Mesenchymal stem cell (in vitro differentiated cells and primary cell): ENCODE measurements around the gene YIPF2.

Source experiments
- DNase-seq: peaks from one replicate; pipeline ENCODE4 v3.0.0-alpha.2; 2013
- H2AFZ ChIP-seq: one replicate; pipeline ENCODE4 v1.6.1; 2013; ENCODE audit warnings: low read depth, mild to moderate bottlenecking, control low read depth, inconsistent platforms, low read length, moderate library complexity
- H2AK5ac ChIP-seq: 2 replicates; pipeline ENCODE4 v1.6.1; 2013; ENCODE audit warnings: low read length, moderate library complexity, mild to moderate bottlenecking, inconsistent platforms; ENCODE audit not compliant: severe bottlenecking
- H2BK120ac ChIP-seq: one replicate; pipeline ENCODE4 v1.6.1; 2013; ENCODE audit warnings: low read depth, mild to moderate bottlenecking, inconsistent platforms, low read length, moderate library complexity
- H2BK12ac ChIP-seq, 2 experiments: one replicate each; pipeline ENCODE4 v1.6.1; 2013; ENCODE audit warnings: inconsistent platforms in 2 of 2, low read length in 2 of 2, mild to moderate bottlenecking in 2 of 2, moderate library complexity in 2 of 2, control low read depth in 1 of 2
- H2BK15ac ChIP-seq: one replicate; pipeline ENCODE4 v1.6.1; 2013; ENCODE audit warnings: mild to moderate bottlenecking, low read depth, inconsistent platforms; ENCODE audit not compliant: poor library complexity, severe bottlenecking
- H2BK5ac ChIP-seq: 2 replicates; pipeline ENCODE4 v1.6.1; 2013; ENCODE audit warnings: low read depth, mild to moderate bottlenecking, low read length, control low read depth, inconsistent platforms; ENCODE audit not compliant: poor library complexity, severe bottlenecking
- H3K14ac ChIP-seq, 2 experiments: one replicate each; pipeline ENCODE4 v1.6.1; 2013; ENCODE audit warnings: inconsistent platforms in 2 of 2, low read length in 2 of 2, control low read depth in 1 of 2, mild to moderate bottlenecking in 1 of 2, moderate library complexity in 1 of 2
- H3K18ac ChIP-seq, 2 experiments: one replicate each; pipeline ENCODE4 v1.6.1; 2013; ENCODE audit warnings: inconsistent platforms in 2 of 2, low read length in 2 of 2, control low read depth in 1 of 2, low read depth in 1 of 2, mild to moderate bottlenecking in 1 of 2
- H3K23ac ChIP-seq, 2 experiments: one replicate each; pipeline ENCODE4 v1.6.1; 2013; ENCODE audit warnings: inconsistent platforms in 2 of 2, low read length in 2 of 2, mild to moderate bottlenecking in 2 of 2, moderate library complexity in 2 of 2, control low read depth in 1 of 2
- H3K27ac ChIP-seq: 2 replicates; pipeline ENCODE4 v1.5.1; 2013; ENCODE audit warnings: mild to moderate bottlenecking, moderate library complexity, low read length, control low read depth, inconsistent platforms; ENCODE audit not compliant: poor library complexity, severe bottlenecking
- H3K27me3 ChIP-seq, 2 experiments: 2 replicates each; pipeline versions ENCODE4 v1.6.1 to v1.7.0; 2013; ENCODE audit warnings: low read length in 2 of 2, mild to moderate bottlenecking in 2 of 2, moderate library complexity in 2 of 2, control low read depth in 1 of 2, inconsistent platforms in 1 of 2; ENCODE audit not compliant: control insufficient read depth in 1 of 2, insufficient read depth in 1 of 2
- H3K36me3 ChIP-seq, 2 experiments: 2 replicates each; pipeline versions ENCODE4 v1.6.1 to v1.7.0; 2013; ENCODE audit warnings: low read length in 2 of 2, control low read depth in 1 of 2, inconsistent platforms in 1 of 2, low read depth in 1 of 2, mild to moderate bottlenecking in 1 of 2; ENCODE audit not compliant: insufficient read depth in 2 of 2, control insufficient read depth in 1 of 2
- H3K4ac ChIP-seq, 2 experiments: one replicate each; pipeline ENCODE4 v1.6.1; 2013; ENCODE audit warnings: inconsistent platforms in 2 of 2, low read length in 2 of 2, mild to moderate bottlenecking in 2 of 2, moderate library complexity in 2 of 2, control low read depth in 1 of 2, low read depth in 1 of 2
- H3K4me1 ChIP-seq: 2 replicates; pipeline ENCODE4 v1.6.1; 2013; ENCODE audit warnings: low read depth, low read length, control low read depth; ENCODE audit not compliant: control insufficient read depth, insufficient read depth
- H3K4me2 ChIP-seq: 2 replicates; pipeline ENCODE4 v1.6.1; 2013; ENCODE audit warnings: low read length, mild to moderate bottlenecking, inconsistent platforms; ENCODE audit not compliant: poor library complexity, severe bottlenecking
- H3K4me3 ChIP-seq, 2 experiments: 2 replicates each; pipeline versions ENCODE4 v1.5.1 to v1.7.0; 2013; ENCODE audit warnings: low read length in 2 of 2, mild to moderate bottlenecking in 2 of 2, control low read depth in 1 of 2, low read depth in 1 of 2; ENCODE audit not compliant: insufficient read depth in 1 of 2
- H3K79me1 ChIP-seq: replicated peaks from 2 replicates; pipeline ENCODE4 v1.6.1; 2013; ENCODE audit warnings: mild to moderate bottlenecking, control low read depth, low read length, inconsistent platforms; ENCODE audit not compliant: poor library complexity, severe bottlenecking
- H3K9ac ChIP-seq: 2 replicates; pipeline ENCODE4 v1.7.0; 2013; ENCODE audit warnings: mild to moderate bottlenecking, low read length, moderate library complexity
- H3K9me3 ChIP-seq: 2 replicates; pipeline ENCODE4 v1.7.0; 2013; ENCODE audit warnings: mild to moderate bottlenecking, low read length; ENCODE audit not compliant: control insufficient read depth
- H4K8ac ChIP-seq: one replicate; pipeline ENCODE4 v1.6.1; 2013; ENCODE audit warnings: inconsistent platforms, mild to moderate bottlenecking, low read length, moderate library complexity
- H4K91ac ChIP-seq: one replicate; pipeline ENCODE4 v1.6.1; 2013; ENCODE audit warnings: mild to moderate bottlenecking, low read length, inconsistent platforms
- WGBS: methylation state at CpG from one replicate; pipeline ENCODE4 v1.1.7; 2013; ENCODE audit warnings: mixed read lengths; 5-methylcytosine and 5-hydroxymethylcytosine counted together

The YIPF2 gene

DNA sequence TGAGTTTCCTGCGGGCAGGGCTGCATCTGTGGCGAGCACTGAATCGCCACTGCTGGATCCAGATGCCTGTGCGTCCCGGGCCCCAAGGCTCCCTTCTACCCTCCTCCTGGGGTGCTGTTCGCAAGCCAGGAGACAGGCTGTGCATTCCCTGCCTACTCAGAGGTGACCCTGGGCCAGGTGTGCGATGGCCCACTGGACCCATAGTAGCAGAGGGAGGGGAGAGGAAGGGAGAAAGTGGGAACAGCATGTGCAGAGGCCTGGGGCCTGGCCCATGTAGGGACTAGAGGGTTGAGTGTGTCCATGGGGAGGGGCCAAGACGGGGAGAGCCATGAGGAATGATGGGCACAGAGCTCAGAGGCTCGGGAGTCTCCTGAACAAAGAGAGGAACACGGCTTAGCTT lies 29.8 kb downstream of the YIPF2 start:
- H2BK15ac ChIP-seq = no peak overlapping the region
- H3K14ac ChIP-seq = no peak overlapping the region
- no peak overlapping the region for H2AFZ ChIP-seq
- H3K27me3 ChIP-seq = no peaks in the 10 kb centered on the region
- H3K36me3 ChIP-seq = peaks cover 0 to 5% of the 10 kb centered on the region in 2 experiments
- H3K9ac ChIP-seq = no peak overlapping the region
- no peak overlapping the region for H3K23ac ChIP-seq
- no peak overlapping the region for H2BK5ac ChIP-seq
- no peak overlapping the region for H3K27ac ChIP-seq
- H4K91ac ChIP-seq = peak overlapping the region; percentile 52
- no peak overlapping the region for H3K4ac ChIP-seq
- H3K4me3 ChIP-seq = no peak overlapping the region
- H2BK120ac ChIP-seq = no peak overlapping the region
- no peak overlapping the region for H2AK5ac ChIP-seq
- H3K4me2 ChIP-seq = no peak overlapping the region
- peaks cover 37% of the 10 kb centered on the region for H3K79me1 ChIP-seq
- no peaks in the 10 kb centered on the region for H3K9me3 ChIP-seq
- peaks cover 31% of the 10 kb centered on the region for H3K4me1 ChIP-seq
- 89% methylated on average over 10 of the region's 10 CpGs for WGBS
- H3K18ac ChIP-seq = no peak overlapping the region
- no peak overlapping the region for H2BK12ac ChIP-seq
- H4K8ac ChIP-seq = no peak overlapping the region
- DNase-seq = no peak

DNA sequence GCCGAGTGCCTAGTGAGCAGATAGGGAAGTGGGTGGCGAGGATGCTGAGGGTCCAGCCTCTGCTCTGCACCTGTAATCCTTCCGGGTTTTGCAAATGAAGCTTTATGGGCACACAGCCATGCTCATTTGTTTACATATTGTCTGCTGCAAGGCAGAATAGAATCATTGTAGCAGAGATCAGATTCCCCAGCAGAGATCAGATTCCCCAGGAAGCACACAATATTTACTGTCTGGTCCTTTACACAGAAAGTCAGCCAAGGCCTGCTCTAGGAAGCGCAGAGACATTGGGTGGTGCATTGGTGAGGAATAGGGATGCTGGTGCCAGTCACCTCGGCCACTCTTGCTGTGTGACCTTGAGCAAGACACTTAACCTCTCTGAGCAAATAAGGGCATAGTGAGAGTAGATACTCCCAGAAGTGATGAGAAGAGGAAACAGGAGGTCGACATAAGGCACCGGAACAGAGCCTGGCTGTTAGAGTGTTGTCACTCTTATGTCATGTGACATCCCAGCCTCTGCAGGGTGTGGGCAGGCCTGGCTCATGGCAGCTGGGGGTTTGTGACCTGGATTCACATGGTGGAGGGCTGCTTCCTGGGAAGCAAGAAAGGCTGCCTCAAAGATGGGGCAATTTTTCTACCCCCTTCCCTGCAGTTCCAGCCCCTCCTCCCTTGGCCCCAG lies 31.4 kb downstream of the YIPF2 start:
- H3K4ac ChIP-seq = peak overlapping the region in 1 of 2 experiments; percentile 77
- no peak overlapping the region for H2AFZ ChIP-seq
- peak overlapping the region in 1 of 2 experiments; percentile 34 for H2BK12ac ChIP-seq
- H3K79me1 ChIP-seq = peaks cover 40% of the 10 kb centered on the region
- peak overlapping the region in 1 of 2 experiments; percentile 37 for H3K18ac ChIP-seq
- H2BK15ac ChIP-seq = no peak overlapping the region
- no peaks in the 10 kb centered on the region for H3K9me3 ChIP-seq
- H3K4me2 ChIP-seq = no peak overlapping the region
- peak overlapping the region; percentile 56 for H4K8ac ChIP-seq
- H3K9ac ChIP-seq = no peak overlapping the region
- no peak overlapping the region for H3K4me3 ChIP-seq
- peaks cover 0 to 7% of the 10 kb centered on the region in 2 experiments for H3K36me3 ChIP-seq
- no peak overlapping the region for H2BK5ac ChIP-seq
- peak; percentile 36 for DNase-seq
- H3K27me3 ChIP-seq = no peaks in the 10 kb centered on the region
- no peak overlapping the region for H3K23ac ChIP-seq
- H3K27ac ChIP-seq = no peak overlapping the region
- peak overlapping the region in 1 of 2 experiments; percentile 56 for H3K14ac ChIP-seq
- WGBS = 74% methylated on average over 7 of the region's 7 CpGs
- no peak overlapping the region for H2AK5ac ChIP-seq
- H3K4me1 ChIP-seq = peaks cover 33% of the 10 kb centered on the region
- H2BK120ac ChIP-seq = no peak overlapping the region
- H4K91ac ChIP-seq = peak overlapping the region; percentile 71

DNA sequence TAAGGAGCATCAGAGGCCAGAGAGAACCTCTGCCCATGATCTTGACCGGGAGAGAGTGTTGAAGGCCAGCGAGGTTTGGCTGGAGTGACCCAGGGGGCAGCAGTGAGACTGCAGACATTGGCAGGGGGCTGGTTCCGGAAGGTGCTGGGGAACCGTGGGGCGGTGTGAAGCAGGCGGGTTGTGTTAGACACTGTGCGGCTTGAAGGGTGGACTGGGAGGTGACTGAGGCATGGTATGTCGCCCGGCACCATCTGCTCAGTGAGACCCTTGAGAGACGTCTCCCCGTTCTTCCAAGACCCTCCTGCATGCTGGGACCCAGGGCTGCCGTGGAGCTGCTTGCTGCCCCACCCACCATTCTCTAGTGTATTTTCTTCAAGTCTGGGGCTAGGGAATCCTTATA lies 32.5 kb downstream of the YIPF2 start:
- Histone ChIP-seq H4K8ac (peak overlapping the region; percentile 9), H2AFZ (no peak overlapping the region), H3K4ac (no peak overlapping the region), H3K4me1 (peaks cover 37% of the 10 kb centered on the region), H3K4me2 (no peak overlapping the region), H3K14ac (no peak overlapping the region), H2BK5ac (no peak overlapping the region), H3K9me3 (no peaks in the 10 kb centered on the region), H2BK12ac (no peak overlapping the region), H2BK120ac (no peak overlapping the region), H3K23ac (no peak overlapping the region), H4K91ac (no peak overlapping the region), H2AK5ac (no peak overlapping the region), H3K27me3 (no peaks in the 10 kb centered on the region), H3K18ac (no peak overlapping the region), H3K9ac (no peak overlapping the region), H3K79me1 (peaks cover 47% of the 10 kb centered on the region), H3K4me3 (no peak overlapping the region), H2BK15ac (no peak overlapping the region), H3K36me3 (peaks cover 0 to 9% of the 10 kb centered on the region in 2 experiments), H3K27ac (no peak overlapping the region)
- WGBS = 87% methylated on average over 12 of the region's 12 CpGs
- no peak for DNase-seq

DNA sequence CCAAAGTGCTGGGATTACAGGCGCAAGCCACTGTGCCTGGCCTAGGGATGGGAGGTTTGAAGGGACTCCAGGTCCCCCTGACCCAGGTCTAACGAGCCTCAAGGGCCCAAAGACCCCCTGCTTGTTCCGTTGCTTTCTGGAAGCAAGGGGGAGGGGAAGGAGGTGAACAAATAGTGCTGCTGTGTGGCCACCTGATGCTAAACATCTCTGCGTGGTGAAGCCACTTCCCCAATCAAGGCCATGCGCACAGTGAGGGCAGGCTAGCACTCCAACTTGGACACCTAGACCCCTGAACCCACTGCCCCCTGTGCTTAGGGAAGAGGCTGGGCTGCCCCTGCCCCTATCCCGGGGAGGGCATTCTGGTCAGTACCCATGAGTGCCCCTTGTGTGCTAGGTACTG lies 33.1 kb downstream of the YIPF2 start:
- no peak overlapping the region for H3K23ac ChIP-seq
- H3K4me2 ChIP-seq = no peak overlapping the region
- peaks cover 0 to 9% of the 10 kb centered on the region in 2 experiments for H3K36me3 ChIP-seq
- peaks cover 40% of the 10 kb centered on the region for H3K4me1 ChIP-seq
- no peak overlapping the region for H3K4me3 ChIP-seq
- no peak overlapping the region for H3K9ac ChIP-seq
- DNase-seq = no peak
- H2BK120ac ChIP-seq = no peak overlapping the region
- no peak overlapping the region for H4K8ac ChIP-seq
- H3K27ac ChIP-seq = no peak overlapping the region
- no peak overlapping the region for H3K4ac ChIP-seq
- no peak overlapping the region for H2BK15ac ChIP-seq
- no peak overlapping the region for H2AFZ ChIP-seq
- no peak overlapping the region for H2BK12ac ChIP-seq
- no peak overlapping the region for H4K91ac ChIP-seq
- no peaks in the 10 kb centered on the region for H3K9me3 ChIP-seq
- no peak overlapping the region for H2AK5ac ChIP-seq
- 90% methylated on average over 6 of the region's 6 CpGs for WGBS
- no peak overlapping the region for H3K14ac ChIP-seq
- no peak overlapping the region for H3K18ac ChIP-seq
- H3K79me1 ChIP-seq = peaks cover 49% of the 10 kb centered on the region
- H3K27me3 ChIP-seq = no peaks in the 10 kb centered on the region
- H2BK5ac ChIP-seq = no peak overlapping the region
